Measurements from ENCODE around the gene DUSP15.

The DUSP15 gene

GRCh38 chr20:31869673-31869941 lies 720 bp downstream of the DUSP15 start:
- Mint-ChIP-seq H3K9me3 (no peaks in the 10 kb centered on the region), H3K27ac (peak overlapping the region; percentile 32), H3K36me3 (no peaks in the 10 kb centered on the region), H3K4me1 (peaks cover 19% of the 10 kb centered on the region), H3K4me3 (peak overlapping the region; percentile 75)
- DNase-seq (ENCODE audit: low spot score in 2 of 2) = no peak
- ATAC-seq = no peak

GRCh38 chr20:31868853-31869672 lies 1.3 kb downstream of the DUSP15 start:
- ATAC-seq (no peak), DNase-seq (ENCODE audit: low spot score in 2 of 2) (no peak)
- Mint-ChIP-seq H3K36me3 (no peaks in the 10 kb centered on the region), H3K4me1 (peaks cover 19% of the 10 kb centered on the region), H3K27ac (peak overlapping the region; percentile 32), H3K9me3 (no peaks in the 10 kb centered on the region), H3K4me3 (peak overlapping the region; percentile 75)

GRCh38 chr20:31866221-31866620 lies 4.1 kb downstream of the DUSP15 start:
- Mint-ChIP-seq H3K4me3 (no peak overlapping the region), H3K36me3 (peaks cover 6% of the 10 kb centered on the region), H3K27ac (no peak overlapping the region), H3K4me1 (peaks cover 26% of the 10 kb centered on the region), H3K9me3 (no peaks in the 10 kb centered on the region)
- ATAC-seq (no peak), DNase-seq (ENCODE audit: low spot score in 2 of 2) (no peak)

GRCh38 chr20:31864521-31865400 lies 5.6 kb downstream of the DUSP15 start:
- Mint-ChIP-seq H3K36me3 (peaks cover 6% of the 10 kb centered on the region), H3K4me1 (peaks cover 21% of the 10 kb centered on the region), H3K4me3 (no peak overlapping the region), H3K27ac (no peak overlapping the region), H3K9me3 (no peaks in the 10 kb centered on the region)
- no peak for DNase-seq (ENCODE audit: low spot score in 2 of 2)
- ATAC-seq = no peak

GRCh38 chr20:31863296-31864085 lies 6.8 kb downstream of the DUSP15 start:
- no peak for ATAC-seq

GRCh38 chr20:31862506-31862905 lies 7.8 kb downstream of the DUSP15 start:
- peak overlapping the region; percentile 70 for H3K4me3 Mint-ChIP-seq
- peaks cover 13% of the 10 kb centered on the region for H3K4me1 Mint-ChIP-seq
- no peaks in the 10 kb centered on the region for H3K9me3 Mint-ChIP-seq
- no peak overlapping the region for H3K27ac Mint-ChIP-seq
- no peak for DNase-seq (ENCODE audit: low spot score in 2 of 2)
- H3K36me3 Mint-ChIP-seq = peaks cover 6% of the 10 kb centered on the region
- no peak for ATAC-seq

More at GRCh38 chr20:31863296-31864085, 6.8 kb downstream of the DUSP15 start:
- DNase-seq (ENCODE audit: low spot score in 2 of 2) = no peak
- H3K4me3 Mint-ChIP-seq = no peak overlapping the region
- H3K9me3 Mint-ChIP-seq = no peaks in the 10 kb centered on the region
- peaks cover 13% of the 10 kb centered on the region for H3K4me1 Mint-ChIP-seq
- no peak overlapping the region for H3K27ac Mint-ChIP-seq
- H3K36me3 Mint-ChIP-seq = peaks cover 6% of the 10 kb centered on the region

- no peak for ATAC-seq
- Mint-ChIP-seq H3K4me3 (peak overlapping the region; percentile 70), H3K36me3 (peaks cover 6% of the 10 kb centered on the region), H3K27ac (no peak overlapping the region), H3K9me3 (no peaks in the 10 kb centered on the region), H3K4me1 (peaks cover 13% of the 10 kb centered on the region)
- no peak for DNase-seq (ENCODE audit: low spot score in 2 of 2)
Measured at GRCh38 chr20:31862157-31862470, 8.2 kb downstream of the DUSP15 start.

- peaks cover 6% of the 10 kb centered on the region for H3K36me3 Mint-ChIP-seq
- no peak overlapping the region for H3K27ac Mint-ChIP-seq
- DNase-seq (ENCODE audit: low spot score in 2 of 2) = peak; percentile 42 to 71
- H3K9me3 Mint-ChIP-seq = no peaks in the 10 kb centered on the region
- peak overlapping the region; percentile 70 for H3K4me3 Mint-ChIP-seq
- peaks cover 13% of the 10 kb centered on the region for H3K4me1 Mint-ChIP-seq
- ATAC-seq = peak; percentile 88
Measured at GRCh38 chr20:31861385-31862156, 8.8 kb downstream of the DUSP15 start.

- Mint-ChIP-seq H3K4me1 (peaks cover 13% of the 10 kb centered on the region), H3K27ac (no peak overlapping the region), H3K36me3 (peaks cover 6% of the 10 kb centered on the region), H3K4me3 (peak overlapping the region; percentile 70), H3K9me3 (no peaks in the 10 kb centered on the region)
- no peak for DNase-seq (ENCODE audit: low spot score in 2 of 2)
- peak; percentile 44 for ATAC-seq
Measured at GRCh38 chr20:31861135-31861384, 9.3 kb downstream of the DUSP15 start.

- no peak for ATAC-seq
- H3K36me3 Mint-ChIP-seq = peaks cover 6% of the 10 kb centered on the region
- H3K4me3 Mint-ChIP-seq = peak overlapping the region; percentile 70
- no peak overlapping the region for H3K27ac Mint-ChIP-seq
- no peaks in the 10 kb centered on the region for H3K9me3 Mint-ChIP-seq
- peaks cover 13% of the 10 kb centered on the region for H3K4me1 Mint-ChIP-seq
- DNase-seq (ENCODE audit: low spot score in 2 of 2) = no peak
Measured at GRCh38 chr20:31860390-31861134, 9.8 kb downstream of the DUSP15 start.

GRCh38 chr20:31859998-31860380 lies 10.3 kb downstream of the DUSP15 start:
- Mint-ChIP-seq H3K27ac (no peak overlapping the region), H3K36me3 (peaks cover 6% of the 10 kb centered on the region), H3K9me3 (no peaks in the 10 kb centered on the region), H3K4me1 (peaks cover 13% of the 10 kb centered on the region), H3K4me3 (no peak overlapping the region)
- DNase-seq (ENCODE audit: low spot score in 2 of 2) = no peak
- ATAC-seq = no peak

GRCh38 chr20:31859266-31859997 lies 10.9 kb downstream of the DUSP15 start:
- ATAC-seq (no peak), DNase-seq (ENCODE audit: low spot score in 2 of 2) (no peak)
- no peaks in the 10 kb centered on the region for H3K9me3 Mint-ChIP-seq
- no peak overlapping the region for H3K4me3 Mint-ChIP-seq
- H3K4me1 Mint-ChIP-seq = peaks cover 13% of the 10 kb centered on the region
- H3K36me3 Mint-ChIP-seq = peaks cover 6% of the 10 kb centered on the region
- H3K27ac Mint-ChIP-seq = no peak overlapping the region

- no peak for DNase-seq (ENCODE audit: low spot score in 2 of 2)
- ATAC-seq = no peak
Measured at GRCh38 chr20:31858760-31859083, 11.6 kb downstream of the DUSP15 start.

More at GRCh38 chr20:31858760-31859083, 11.6 kb downstream of the DUSP15 start:
- no peaks in the 10 kb centered on the region for H3K9me3 Mint-ChIP-seq
- H3K4me1 Mint-ChIP-seq = peaks cover 13% of the 10 kb centered on the region
- no peak overlapping the region for H3K27ac Mint-ChIP-seq
- peaks cover 6% of the 10 kb centered on the region for H3K36me3 Mint-ChIP-seq
- H3K4me3 Mint-ChIP-seq = no peak overlapping the region
